CD1c-positive myeloid dendritic cell (primary cell): ENCODE measurements around the gene ZNF540.
A peak's percentile ranks its signal among the peaks of the same experiment; 100 is the strongest.
"Not testable (repeated sequence)": the region's sequence is repeated elsewhere in the genome, so short reads cannot be mapped to it uniquely, and the experiment has no call there.

Experiments
- DNase-seq: peaks from one replicate; pipeline ENCODE4 v3.0.0-alpha.2; 2016; ENCODE audit errors: extremely low spot score

Gene ZNF540

DNA sequence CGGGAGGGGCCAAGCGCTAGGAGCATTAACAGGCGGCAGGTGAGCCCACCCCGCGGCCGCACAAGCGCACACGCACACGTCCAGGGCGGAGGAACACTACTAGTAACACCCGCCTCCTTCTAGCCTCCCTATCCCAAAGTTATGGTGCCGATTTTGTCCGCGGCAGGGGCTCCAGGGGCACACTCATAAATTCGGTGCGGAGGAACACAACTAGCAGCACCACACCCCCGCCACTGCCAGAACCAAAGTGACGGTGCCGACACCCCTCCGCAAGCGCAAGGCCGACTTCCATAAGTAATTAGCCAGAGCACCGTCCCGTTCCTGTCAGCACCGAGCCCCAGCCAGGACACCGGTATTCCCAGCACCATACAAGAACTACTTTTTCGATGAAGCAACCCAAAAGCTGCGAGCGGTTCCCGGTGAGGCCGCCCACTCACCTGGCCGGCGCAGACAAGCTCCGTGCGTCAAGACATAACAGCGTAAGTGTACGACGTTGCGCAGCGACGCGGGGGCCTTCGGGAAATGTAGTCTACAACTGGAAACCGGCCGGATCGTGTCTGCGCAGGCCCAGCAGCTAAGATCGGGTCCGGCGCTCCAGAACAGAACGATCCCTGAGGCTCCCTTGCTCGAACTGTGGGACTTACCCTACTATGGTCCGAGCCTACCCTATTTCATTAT lies at the start of gene ZNF540, which contains the start of gene ZNF571:
TSS of gene ZNF540 (plus strand) at position 573 of the 678 bp plus-strand sequence. CDS start 3,572 bp downstream, outside the sequence.
TSS of gene ZNF571 (minus strand) at position 489 of the 678 bp plus-strand sequence. CDS start 8,116 bp downstream, outside the sequence.
- peak; percentile 96 for DNase-seq

DNA sequence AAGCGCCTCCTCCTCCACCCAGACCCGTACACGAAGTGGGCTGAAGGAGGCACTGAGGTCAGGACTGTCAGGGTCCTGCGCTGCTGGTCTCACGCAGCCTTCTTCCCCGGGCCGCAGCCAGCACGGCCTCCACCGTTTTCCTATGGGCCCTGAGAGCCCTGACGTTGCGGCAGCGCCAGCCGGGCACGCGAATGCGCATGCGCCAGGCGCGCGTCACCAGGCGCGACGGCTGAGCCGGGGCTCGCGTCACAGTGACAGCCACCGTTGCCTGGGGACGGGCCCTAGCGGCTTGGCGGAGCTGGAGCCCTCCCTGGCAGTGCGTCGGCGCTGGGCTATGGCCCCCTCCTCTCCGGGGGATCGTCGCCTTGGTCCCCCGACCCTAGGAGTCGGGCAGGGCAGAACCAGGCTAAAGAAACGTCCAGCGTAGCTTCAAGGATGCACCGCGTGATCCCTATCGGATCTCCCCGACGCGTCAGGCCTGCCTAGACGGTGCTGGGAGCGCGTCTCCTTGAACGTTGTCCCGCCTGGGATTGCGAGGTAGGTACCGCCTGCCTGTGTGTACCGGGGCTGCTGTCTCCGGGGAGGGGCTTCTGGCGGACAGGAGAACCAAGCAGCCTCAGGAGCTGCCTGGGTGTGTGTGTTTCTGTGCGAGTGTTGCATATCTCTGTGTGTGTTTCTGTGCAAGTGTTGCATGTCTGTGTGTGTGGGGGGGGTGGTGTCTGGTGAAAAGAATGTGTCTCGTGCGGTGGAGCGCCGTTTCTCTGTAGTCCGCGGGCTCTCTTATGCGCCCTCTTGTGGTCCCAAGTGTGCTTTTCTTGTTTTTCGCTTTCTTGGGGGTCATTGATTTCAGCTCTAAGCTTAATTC lies 43.3 kb upstream of the ZNF540 start:
- DNase-seq, result peak; percentile 76

DNA sequence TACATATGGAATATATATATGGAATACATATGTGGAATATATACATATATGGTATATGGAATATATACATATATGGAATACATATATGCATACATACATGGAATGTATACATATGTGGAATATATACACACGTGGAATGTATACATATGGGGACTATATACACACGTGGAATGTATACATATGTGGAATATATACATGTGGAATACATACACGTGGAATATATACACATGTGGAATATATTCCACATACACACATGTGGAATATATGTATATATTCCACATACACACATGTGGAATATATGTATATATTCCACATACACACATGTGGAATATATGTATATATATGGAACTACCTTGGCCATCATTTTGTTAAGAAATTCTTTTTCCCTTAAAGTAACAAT lies 31.2 kb upstream of the ZNF540 start:
- no peak for DNase-seq

DNA sequence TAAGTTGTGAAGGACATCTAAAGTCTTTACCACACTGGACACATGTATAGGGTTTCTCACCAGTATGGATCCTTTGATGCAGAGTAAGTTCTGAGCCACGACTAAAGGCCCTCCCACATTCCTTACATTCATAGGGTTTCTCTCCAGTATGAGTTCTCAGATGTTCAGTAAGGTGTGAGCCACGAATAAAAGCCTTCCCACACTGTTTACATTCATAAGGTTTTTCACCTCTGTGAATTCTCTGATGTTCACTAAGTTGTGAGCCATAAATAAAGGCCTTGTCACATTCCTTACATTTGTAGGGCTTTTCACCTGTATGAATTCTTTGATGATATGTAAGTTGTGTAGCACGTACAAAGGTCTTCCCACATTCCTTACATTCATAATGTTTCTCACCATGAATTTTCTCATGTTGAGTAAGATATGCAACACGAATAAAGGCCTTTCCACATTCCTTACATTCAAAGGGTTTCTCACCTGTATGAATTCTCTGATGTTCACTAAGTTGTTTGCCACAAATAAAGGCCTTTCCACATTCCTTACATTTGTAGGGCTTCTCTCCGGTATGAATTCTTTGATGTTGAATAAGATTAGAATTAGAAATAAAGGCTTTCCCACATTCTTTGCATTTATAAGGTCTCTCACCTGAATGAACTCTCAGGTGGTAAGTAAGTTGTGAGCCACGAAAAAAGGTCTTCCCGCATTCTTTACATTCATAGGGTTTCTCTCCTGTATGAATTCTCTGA lies 29.9 kb upstream of the ZNF540 start:
- DNase-seq, result no peak

DNA sequence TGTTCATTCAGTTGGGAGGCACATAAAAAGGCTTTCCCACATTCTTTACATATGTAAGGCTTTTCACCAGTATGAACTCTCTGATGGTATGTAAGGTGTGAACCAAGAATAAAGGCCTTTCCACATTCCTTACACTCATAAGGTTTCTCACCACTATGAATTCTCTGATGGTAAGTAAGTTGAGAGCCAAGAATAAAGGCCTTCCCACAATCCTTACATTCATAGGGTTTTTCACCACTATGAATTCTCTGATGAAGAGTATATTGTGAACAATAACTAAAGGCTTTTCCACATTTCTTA lies 29.4 kb upstream of the ZNF540 start:
- no peak for DNase-seq

DNA sequence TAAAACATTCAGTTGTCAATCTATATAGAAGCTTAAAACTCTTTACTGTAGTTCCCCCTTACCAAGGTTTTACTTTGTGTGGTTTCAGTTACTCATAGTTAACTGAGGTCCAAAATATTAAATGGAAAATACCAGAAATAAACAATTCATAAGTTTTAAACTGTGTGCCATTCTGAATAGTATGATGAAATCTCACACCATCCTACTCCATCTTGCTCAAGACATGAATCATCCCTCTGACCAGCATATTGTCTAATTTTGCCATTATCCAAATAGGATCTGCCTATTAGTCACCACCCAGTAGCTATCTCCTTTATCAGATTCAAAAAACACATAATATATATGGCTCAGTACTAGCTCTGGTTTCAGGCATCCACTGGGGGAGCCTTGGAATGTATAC lies 22.5 kb upstream of the ZNF540 start:
- no peak for DNase-seq

DNA sequence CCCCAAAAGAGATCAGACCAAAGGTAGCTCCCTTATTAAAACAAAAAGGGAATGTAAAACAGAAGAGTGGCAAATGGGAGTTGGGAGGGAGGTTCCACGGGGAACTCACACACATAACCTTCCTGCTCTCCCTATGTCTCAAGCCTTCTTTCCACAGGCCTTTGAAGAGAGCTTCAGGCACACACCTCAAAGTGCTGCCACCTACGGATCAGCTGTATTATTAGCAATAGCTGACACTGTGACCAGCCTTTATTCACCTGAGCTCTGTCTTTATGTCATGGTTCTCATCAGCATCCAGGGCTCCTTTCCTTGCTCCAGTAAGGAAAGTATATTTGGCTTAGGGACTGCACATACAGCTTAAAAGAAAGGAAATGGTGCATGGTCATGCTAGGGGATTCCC lies 11.3 kb upstream of the ZNF540 start:
- DNase-seq, result no peak

DNA sequence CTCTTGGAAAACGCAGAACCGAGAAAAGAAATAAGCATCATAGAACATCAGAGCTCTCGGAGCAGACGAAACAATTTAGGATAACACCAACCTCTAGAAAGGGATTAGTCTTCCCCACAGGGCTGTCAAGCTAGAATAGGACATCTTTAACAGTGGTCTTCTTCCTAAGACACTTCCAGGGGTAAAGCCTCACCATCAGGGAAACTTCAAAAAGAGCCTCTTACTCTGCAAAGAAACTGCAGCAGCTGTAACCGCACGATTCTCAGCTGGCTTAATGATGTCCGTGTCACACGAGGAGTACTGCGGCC lies 726 bp upstream of the ZNF540 start:
- DNase-seq, result peak; percentile 10

DNA sequence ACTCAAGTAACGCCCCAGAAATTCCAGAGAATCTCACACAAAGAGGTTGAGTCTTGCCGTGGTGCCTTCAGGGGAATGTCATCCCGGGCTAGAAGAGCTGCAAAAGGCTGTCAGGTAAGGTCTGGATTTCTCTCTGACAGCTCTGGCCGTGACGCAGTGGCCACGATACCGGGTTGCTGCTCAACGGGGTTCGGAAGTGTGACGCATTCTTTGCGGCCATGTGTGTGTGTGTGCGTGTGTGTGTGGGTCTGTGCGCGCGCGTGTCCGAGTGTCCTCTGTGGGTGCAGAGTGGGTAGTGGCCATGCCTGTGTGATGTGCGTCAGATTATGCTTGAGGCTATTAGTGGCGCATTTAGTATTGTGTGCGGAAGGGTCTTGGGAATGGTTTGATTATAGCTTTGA lies 306 bp downstream of the ZNF540 start:
- peak; percentile 54 for DNase-seq

DNA sequence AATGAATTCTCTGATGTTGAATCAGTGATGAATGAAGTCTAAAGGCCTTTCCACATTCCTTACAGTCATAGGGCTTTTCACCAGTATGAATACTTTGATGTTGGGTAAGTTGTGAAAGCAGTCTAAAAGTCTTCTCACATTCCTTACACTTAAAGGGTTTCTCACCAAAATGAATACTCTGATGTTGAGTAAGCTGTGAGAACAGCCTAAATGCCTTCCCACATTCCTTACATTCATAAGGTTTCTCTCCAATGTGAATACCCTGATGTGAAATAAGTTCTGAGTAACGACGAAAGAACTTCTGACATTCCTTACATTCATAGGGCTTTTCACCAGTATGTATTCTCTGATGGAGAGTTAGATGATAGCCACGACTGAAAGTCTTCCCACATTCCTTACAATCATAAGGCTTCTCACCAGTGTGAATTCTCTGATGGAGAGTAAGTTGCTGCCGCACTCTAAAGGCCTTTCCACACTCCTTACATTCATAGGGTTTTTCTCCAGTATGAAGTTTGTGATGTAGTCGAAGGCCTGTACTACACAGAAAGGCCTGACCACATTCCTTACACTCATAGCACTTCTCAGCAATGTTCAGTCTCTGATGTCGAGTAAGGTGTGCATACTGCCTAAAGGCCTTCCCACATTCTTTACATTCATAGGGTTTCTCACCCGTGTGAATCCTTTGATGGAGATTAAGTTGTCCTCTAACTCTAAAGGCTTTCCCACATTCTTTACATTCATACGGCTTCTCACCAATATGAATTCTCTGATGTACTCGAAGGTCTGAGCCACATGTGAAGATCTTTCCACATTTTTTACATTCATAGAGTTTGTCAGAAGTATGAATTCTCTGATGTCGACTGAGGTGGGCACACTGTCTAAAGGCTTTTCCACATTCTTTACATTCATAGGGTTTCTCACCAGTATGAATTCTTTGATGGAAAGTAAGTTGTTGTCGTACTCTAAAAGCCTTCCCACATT lies 40.7 kb downstream of the ZNF540 start:
- no peak for DNase-seq

DNA sequence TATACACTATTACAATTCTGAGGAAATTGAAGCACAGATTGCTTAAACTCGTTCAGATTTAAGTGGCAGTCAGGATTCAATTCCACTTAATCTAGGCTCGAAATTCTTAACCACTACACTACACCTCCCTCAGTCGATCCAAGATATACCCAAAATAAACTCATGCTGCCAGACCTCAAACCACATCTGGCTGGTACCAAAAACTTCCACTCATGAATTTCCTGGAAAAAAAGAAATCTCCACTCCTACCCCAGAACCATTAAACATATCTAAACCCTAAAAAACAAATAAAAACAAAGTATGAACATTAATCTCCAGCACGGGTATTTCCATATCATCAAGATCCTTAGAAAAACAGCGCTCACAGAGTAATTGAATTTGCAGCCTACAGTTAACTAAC lies 59.4 kb downstream of the ZNF540 start:
- DNase-seq, result no peak

DNA sequence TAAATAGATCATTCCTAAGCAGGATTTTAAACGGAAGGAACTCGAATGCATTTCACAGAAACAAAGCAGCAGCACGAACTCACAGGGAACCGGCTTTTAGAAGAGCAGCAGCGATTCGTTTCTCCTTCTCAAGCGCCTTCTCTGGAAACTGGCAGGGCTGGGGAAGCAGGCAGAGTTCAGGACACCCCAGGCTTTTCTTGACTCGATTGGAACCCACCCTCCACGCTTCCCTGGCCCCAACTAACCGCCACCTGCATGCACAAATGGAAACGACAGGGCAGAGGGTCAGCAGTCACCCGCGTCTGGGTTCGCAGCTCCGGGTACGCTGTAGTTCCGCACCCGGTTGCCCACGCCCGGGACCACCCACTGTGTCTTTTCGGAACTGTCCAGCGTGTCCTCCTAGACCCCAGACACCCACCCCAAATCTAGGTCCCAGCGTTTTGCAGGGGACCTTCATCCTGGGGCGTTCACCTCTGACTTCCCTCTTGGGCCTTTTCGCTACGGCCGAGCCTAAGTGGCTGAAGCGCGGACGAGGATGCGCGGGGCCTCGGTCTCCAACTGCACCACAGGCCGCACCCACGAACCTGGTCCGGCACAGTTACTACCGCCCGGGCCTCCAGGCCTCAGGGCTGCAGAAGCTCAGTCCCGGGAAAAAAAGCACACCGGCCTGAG lies 60.1 kb downstream of the ZNF540 start:
- DNase-seq, result peak; percentile 36

DNA sequence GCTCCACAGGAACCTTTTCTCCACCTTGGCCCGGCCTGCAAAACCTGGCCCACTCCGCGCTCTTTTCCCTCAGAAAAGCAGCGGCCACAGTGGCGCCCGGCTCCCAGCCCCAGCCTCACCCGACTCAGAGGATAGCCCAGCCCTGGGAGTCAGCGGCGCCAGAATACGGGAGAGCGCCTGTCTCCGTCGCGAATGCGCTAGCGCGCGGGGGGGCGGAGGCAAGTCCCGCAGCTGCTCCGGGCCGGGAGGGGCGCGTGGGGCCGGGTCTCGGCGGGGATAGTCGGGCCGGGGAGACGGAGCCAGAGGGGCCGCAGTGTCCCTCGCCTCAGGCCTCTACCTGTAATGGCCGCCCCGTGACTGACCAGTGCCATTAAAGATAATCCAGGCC lies 60.6 kb downstream of the ZNF540 start, which contains the start of gene ZFP30:
TSS of gene ZFP30 (minus strand) at position 165 of the 388 bp plus-strand sequence. CDS start 7,643 bp downstream, outside the sequence.
- DNase-seq, result peak; percentile 80

DNA sequence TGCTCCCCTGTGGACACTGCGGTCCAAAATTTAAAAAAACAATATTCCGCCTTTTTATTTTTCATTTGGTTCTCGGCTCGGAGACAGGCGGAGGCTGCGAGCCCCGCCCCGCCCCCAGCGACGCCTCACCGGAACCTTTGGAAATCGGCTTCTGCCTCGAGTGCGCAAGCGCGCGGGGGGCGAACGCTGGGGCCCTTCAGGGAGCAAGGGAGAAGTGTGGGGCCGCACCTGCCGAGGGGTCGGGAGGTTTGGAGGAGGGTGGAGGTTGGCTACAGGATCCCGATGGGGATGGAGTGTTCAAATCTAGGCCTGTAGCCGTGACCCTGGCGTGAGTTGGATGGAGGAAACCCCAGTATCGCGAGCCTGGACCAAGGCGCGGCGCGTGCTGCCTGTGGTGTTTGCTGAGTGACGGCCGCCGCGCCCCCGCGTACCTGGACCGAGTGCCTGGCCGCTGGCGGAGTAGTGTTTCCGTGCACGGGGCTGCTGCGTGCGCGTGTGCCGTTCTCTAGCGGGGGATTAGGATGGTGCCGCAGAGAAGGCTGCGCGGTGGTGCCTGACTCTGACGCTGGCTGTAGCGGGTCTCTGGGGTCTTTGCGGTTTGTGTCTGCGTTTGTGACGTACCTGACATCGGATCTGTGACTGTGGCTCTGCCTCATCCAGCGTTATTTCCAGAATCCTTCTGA lies 61.2 kb downstream of the ZNF540 start:
- peak; percentile 83 for DNase-seq

DNA sequence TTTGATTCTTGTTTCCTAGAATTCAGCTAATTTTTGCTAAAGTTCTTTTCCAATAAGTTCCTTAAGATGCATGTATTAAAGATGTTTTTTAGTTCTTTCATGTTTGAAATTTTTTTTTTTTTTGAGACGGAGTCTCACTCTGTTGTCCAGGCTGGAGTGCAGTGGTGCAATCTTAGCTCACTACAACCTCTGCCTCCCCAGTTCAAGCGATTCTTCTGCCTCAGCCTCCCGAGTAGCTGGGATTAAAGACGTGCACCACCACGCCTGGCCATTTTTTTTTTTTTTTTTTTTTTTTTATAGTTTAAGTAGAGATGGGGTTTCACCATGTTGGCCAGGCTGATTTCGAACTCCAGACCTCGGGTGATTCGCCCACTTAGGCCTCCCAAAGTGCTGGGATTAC lies 62.5 kb downstream of the ZNF540 start:
- DNase-seq, result not testable (repeated sequence)
